Activated CD4-positive, CD25-positive, alpha-beta regulatory T cell (primary cell): ENCODE results near the gene EYA2.

Experiments used
- DNase-seq, 4 experiments: peaks; one replicate each; lab custom pipeline; 2025; lab: John Stamatoyannopoulos, UW

Gene EYA2

DNA sequence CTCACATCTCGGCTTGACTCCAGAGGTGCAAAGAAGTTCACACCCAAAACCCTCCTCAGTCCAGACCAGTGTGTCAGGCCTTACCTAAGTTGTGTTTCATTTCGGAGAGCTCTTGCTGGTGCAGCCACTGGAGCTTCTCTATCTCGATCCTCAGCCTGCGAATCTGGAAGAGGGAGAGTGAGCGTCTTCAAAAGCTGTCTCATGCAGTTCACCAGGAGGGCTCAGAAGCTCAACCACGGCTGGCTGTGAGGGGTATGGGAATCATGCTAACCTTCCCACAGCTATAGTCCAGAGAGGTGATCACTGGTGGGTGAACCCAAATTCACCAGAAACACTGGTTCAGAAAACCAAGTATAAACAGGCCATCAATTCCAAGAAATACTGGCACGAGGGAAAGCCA is 332.5 kb downstream of the EYA2 start:
- DNase-seq, result no peak

DNA sequence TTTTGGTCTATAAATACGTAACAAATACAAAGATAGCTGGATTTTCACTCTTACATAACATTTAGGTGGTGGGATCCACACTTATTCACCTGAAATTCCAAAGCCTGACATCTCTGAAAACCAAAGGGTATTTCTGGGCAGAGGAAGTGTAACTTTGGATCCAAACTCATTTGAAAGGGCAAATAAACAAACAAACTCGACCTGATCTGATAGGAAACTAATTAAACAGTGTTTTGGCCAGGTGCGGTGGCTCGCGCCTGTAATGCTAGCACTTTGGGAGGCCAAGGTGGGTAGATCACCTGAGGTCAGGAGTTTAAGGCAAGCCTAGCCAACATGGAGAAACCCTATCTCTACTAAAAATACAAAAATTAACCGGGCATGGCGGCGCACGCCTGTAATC is 332.9 kb downstream of the EYA2 start:
- DNase-seq, result no peak

DNA sequence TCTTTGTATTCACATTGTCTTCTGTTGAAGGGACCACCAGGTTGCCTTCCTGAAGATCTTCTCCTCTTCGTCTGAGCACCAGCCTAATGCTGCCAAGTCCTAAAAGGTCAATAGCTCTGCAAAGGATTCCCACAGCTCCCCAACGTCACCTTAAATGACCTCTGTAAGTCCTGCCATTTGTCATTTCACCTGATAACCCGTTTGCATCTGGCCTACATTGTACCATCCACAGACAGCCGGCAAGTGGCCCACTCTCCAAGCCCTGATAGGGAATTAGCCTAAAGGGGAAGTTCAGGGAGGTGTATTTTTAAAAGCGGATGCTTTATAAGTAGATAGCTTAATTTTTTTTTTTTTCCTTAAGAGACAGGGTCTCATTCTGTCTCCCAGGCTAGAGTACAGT is 334.0 kb downstream of the EYA2 start:
- no peak for DNase-seq

DNA sequence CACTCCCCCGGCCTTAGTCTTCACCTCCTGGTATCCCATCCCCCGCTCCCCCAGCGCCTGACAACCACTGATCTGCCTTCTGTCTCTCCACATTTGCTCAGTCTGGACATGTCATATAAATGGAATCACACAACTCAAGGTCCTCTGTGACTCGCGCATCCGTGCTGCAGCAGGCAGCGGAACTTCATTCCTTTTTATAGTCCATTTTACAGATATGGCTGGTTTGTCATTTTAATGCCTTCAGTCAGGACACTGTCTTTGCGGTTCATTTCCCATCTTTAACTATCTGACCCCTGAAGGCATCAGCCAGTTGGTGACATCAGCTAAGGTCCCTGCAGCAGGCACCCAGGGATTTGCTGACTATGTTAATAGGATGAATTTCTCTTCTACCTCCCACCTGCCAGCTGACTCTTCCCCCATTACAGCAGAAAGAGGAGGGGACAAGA is 336.2 kb downstream of the EYA2 start:
- DNase-seq, result no peak

DNA sequence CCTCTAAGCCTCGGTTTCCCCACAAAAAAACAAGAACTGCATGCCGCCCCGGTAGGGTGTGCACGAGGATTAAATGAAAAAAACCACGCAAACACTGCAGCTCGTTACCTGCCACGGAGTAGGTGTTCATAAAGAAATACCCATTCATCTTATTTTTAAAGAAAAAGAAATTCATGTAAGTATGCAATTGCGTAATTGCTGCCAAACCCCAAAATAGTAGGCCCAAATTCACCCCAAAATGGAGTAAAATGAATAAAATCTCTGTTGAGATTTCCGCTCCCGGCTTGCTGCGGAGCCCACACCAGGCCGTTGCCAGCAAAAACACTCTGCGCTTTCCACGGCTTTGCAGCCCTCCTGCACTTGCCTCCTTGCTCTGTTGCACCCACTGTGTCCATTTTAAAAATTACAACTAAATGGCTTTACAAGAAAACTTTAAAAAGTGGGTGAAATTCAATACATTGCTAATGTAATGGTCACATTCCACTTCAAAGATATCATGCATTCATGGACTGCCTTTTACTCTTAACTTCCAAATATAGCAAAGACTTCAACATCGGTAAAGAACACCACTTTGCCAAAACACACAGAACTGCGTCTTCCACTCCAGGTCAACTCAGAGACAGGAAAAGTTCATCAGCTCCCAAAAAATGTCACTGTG is 336.9 kb downstream of the EYA2 start:
- no peak for DNase-seq

DNA sequence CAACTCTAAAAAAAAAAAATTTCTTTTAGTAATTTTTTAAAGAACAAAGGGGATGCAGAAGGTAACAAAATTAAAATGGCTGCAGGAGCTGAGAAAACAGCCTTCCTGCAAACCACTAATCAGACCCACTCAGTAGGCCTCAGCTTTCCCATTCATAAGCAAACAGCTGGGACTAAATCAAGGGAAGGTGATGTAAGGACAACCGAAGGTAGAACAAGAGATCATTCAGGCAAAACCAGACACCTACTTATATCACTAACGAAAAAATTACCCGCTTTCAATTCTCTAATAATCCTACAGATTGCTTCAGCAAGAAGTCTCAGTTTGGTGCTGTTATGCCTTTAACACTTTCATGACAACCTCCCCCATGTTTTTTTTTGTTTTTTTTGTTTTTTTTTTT is 337.9 kb downstream of the EYA2 start:
- no peak for DNase-seq

DNA sequence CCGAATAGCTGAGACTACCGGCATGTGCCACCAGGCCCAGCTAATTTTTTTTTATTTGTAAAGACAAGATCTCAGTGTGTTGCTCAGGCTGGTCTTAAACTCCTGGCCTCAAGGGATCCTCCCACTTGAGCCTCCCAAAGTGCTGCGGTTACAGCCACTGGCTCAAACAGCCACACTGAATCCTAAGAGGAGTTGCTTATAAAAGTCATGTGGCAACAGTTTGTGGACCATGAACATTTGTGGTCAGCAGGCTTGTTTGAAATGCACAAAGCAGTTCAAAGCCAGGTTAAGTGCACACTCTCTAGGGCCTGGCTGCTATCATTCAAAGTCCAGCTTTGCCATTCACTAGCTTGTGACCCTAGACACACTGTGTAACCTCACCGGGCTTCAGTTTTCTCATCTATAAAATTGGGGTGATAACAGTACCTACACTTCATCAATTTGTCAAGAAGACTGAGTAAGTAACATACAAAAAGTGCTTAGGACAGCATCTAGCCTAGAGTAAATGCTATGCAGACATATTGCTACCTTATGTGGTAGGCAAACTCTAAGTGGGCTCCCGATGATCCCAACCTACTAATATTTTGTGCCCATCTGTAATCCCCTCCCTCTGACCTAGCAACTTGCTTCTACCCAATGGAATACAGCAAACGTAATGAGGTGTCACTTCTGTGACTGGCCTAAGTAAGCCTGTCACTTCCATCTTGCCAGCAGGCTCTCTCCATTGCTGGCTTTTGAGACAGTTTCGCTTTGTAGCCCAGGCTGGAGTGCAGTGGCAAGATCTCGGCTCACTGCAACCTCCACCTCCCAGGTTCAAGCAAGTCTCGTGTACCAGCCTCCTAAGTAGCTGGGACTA is 338.9 kb downstream of the EYA2 start:
- no peak for DNase-seq

DNA sequence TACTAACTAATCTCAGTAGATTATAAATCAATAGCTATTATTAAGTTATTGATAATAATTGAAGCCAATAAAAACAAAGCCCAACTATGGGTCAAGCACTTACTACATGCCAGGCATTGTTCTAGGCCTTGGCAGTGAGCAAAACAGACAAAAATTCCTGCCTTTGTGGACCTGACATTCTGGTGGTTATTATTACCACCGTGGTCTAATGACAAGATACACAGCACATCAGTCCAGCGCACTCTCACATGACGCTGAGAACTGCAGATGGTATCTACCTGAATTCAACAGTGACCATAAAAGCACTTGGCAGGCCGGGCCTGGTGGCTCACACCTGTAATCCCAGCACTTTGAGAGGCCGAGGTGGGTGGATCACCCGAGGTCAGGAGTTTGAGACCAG is 340.5 kb downstream of the EYA2 start:
- no peak for DNase-seq

DNA sequence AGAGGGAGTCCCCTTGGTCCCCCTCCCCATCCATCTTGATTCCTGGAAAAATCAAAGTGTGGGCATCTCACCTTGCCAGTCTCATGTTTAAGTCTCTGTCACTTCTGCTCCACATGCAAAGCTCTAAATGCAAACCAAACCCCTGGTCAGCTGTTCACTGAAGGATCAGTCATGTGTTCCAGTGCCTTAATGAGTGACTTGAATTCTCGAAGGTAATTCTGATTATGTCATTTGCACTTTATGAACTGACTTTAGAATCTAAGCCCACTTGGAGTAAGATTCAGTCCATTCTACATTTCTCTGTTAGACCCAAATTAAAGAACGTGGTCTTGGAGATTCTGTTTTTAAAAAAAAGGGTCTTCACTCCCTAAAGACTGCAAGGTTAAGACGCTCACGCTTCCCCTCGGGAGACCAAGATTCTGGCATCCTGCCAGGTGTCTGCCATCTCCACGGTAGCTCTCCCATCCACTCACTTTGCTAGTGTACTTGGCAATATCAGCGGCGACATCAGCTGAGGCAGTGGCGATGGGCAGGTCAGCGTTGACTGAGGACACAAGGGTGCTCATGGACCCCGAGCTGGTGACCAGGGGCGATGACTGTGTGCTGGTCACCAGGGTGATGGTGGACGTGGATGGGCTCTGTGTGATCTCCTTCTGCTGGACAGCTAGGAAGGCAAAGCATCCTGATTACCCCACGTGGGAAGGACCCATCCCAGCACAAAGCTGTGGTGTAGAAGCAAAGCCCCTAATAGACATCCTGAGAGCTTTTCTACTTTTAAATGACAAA is 341.4 kb downstream of the EYA2 start:
- DNase-seq, result no peak

DNA sequence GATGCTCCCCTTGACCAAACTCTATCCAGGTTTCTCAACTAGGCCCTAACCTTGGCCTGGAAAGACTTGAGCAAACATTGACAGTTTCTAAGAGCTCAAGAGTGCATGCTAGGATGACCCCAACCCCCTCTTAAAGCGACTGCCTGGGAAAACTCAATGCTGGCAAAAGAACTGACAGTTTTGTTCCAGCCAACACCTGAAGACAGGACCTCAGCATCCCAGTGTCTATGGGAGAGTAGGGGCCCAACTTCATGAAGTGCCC is 341.9 kb downstream of the EYA2 start:
- DNase-seq, result no peak

DNA sequence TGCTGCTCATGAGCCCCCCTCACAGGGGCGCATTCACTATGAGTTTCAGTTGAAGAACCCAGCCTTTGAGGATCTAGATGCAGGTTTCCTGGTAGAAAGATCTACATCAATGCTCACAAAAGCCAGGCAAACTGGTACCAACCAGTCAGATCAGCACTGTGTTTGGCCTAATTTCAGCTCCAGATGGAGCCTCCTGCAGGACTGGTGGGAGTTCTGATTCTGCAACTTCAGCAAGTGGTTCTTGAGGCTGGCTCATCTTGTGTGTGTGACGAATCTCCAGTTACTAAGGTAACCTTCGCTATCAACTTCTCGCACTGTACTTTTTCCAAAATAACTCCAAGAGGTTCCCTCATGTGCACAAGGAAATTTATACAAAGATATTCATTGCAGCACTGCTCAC is 343.1 kb downstream of the EYA2 start:
- DNase-seq, result no peak
